Measurements from ENCODE around the gene SEMA6D.

The SEMA6D gene

GRCh38 chr15:47814620-47815019 lies 97.3 kb downstream of the SEMA6D start:
- H3K4me1 ChIP-seq: peaks cover 14% of the 10 kb centered on the region
- no peak for TF ChIP-seq CTCF (IDR thresholded peaks at IDR 0.05; ENCODE audit: low read depth, low read length)
- no peaks in the 10 kb centered on the region for H3K9me3 ChIP-seq
- DNase-seq: no peak
- no peaks in the 10 kb centered on the region for H3K27me3 ChIP-seq
- H3K36me3 ChIP-seq: no peaks in the 10 kb centered on the region
- no peak overlapping the region for H3K4me3 ChIP-seq (ENCODE audit: low read depth, low read length)

- no peak for TF ChIP-seq CTCF (IDR thresholded peaks at IDR 0.05; ENCODE audit: low read depth, low read length)
- peak; percentile 69 for DNase-seq
- H3K4me1 ChIP-seq: peaks cover 35% of the 10 kb centered on the region
- no peaks in the 10 kb centered on the region for H3K27me3 ChIP-seq
- H3K4me3 ChIP-seq (ENCODE audit: low read depth, low read length): no peak overlapping the region
- H3K36me3 ChIP-seq: no peaks in the 10 kb centered on the region
- H3K9me3 ChIP-seq: no peaks in the 10 kb centered on the region
These were observed 100.8 kb downstream of the SEMA6D start for GRCh38 chr15:47817969-47818548.

- Histone ChIP-seq H3K36me3 (no peaks in the 10 kb centered on the region), H3K27me3 (no peaks in the 10 kb centered on the region), H3K4me1 (peaks cover 38% of the 10 kb centered on the region), H3K9me3 (no peaks in the 10 kb centered on the region), H3K4me3 (ENCODE audit: low read depth, low read length) (no peak overlapping the region)
- no peak for DNase-seq
- no peak for TF ChIP-seq CTCF (IDR thresholded peaks at IDR 0.05; ENCODE audit: low read depth, low read length)
These were observed 101.9 kb downstream of the SEMA6D start for GRCh38 chr15:47819158-47819557.

GRCh38 chr15:47820057-47820746 lies 102.9 kb downstream of the SEMA6D start:
- H3K4me1 ChIP-seq: peaks cover 42% of the 10 kb centered on the region
- no peak for TF ChIP-seq CTCF (IDR thresholded peaks at IDR 0.05; ENCODE audit: low read depth, low read length)
- DNase-seq: peak; percentile 25
- no peak overlapping the region for H3K4me3 ChIP-seq (ENCODE audit: low read depth, low read length)
- no peaks in the 10 kb centered on the region for H3K27me3 ChIP-seq
- no peaks in the 10 kb centered on the region for H3K9me3 ChIP-seq
- no peaks in the 10 kb centered on the region for H3K36me3 ChIP-seq

GRCh38 chr15:47820747-47821319 lies 103.5 kb downstream of the SEMA6D start:
- TF ChIP-seq CTCF (IDR thresholded peaks at IDR 0.05; ENCODE audit: low read depth, low read length): no peak
- H3K4me1 ChIP-seq: peaks cover 42% of the 10 kb centered on the region
- H3K9me3 ChIP-seq: no peaks in the 10 kb centered on the region
- H3K36me3 ChIP-seq: no peaks in the 10 kb centered on the region
- H3K27me3 ChIP-seq: no peaks in the 10 kb centered on the region
- no peak overlapping the region for H3K4me3 ChIP-seq (ENCODE audit: low read depth, low read length)
- no peak for DNase-seq

GRCh38 chr15:47822048-47822447 lies 104.7 kb downstream of the SEMA6D start:
- Histone ChIP-seq H3K4me3 (ENCODE audit: low read depth, low read length) (no peak overlapping the region), H3K27me3 (no peaks in the 10 kb centered on the region), H3K36me3 (no peaks in the 10 kb centered on the region), H3K4me1 (peaks cover 42% of the 10 kb centered on the region), H3K9me3 (no peaks in the 10 kb centered on the region)
- no peak for TF ChIP-seq CTCF (IDR thresholded peaks at IDR 0.05; ENCODE audit: low read depth, low read length)
- peak; percentile 17 for DNase-seq
